NCI-H1694 treated with DMSO at 0.1 percent for 48 hours (cell line): ENCODE measurements around the gene MBD3L2B.
A peak's percentile ranks its signal among the peaks of the same experiment; 100 is the strongest.
"Not testable (repeated sequence)": the region's sequence is repeated elsewhere in the genome, so short reads cannot be mapped to it uniquely, and the experiment has no call there.

Experiments
- DNase-seq: peaks from one replicate; lab custom pipeline; 2025; lab: John Stamatoyannopoulos, UW

MBD3L2B gene

DNA sequence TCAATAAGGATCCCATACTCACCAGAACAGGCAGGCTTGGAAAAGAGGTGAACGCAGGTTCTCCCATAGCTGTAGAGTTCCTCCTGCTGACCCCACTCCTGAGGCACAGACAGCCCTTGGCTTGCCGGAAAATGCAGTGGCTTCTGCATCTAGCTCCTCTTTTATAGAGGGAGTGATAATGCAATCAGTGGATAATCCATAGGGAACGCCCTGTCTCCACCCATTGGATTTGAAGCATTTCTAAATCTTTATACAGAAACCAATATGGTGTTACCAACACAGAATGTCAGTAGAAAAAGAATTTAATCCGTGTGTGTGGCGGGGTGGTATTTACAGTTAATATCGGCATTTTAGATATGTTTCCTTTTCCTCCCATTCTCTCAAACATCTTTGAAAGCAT lies at the start of gene MBD3L2B:
TSS of gene MBD3L2B (minus strand) at position 101 of the 400 bp plus-strand sequence. CDS start at position 67, 34 bp downstream.
- not testable (repeated sequence) for DNase-seq

DNA sequence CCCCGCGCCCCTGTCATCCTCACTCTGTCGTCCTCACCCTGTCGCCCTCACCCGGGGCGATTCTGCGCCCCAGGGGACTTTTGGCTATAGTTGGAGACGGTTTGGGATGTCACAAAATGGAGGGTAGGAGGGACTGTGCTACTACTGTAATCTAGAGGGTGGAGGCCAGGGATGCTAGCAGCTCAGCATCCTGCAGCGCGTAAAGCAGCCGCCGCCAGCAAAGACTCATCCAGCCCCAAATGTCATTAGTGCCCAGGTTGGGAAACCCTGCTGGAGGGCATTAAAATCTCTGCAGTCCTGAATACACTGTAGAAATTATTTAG lies 48.6 kb upstream of the MBD3L2B start:
- DNase-seq: no peak

DNA sequence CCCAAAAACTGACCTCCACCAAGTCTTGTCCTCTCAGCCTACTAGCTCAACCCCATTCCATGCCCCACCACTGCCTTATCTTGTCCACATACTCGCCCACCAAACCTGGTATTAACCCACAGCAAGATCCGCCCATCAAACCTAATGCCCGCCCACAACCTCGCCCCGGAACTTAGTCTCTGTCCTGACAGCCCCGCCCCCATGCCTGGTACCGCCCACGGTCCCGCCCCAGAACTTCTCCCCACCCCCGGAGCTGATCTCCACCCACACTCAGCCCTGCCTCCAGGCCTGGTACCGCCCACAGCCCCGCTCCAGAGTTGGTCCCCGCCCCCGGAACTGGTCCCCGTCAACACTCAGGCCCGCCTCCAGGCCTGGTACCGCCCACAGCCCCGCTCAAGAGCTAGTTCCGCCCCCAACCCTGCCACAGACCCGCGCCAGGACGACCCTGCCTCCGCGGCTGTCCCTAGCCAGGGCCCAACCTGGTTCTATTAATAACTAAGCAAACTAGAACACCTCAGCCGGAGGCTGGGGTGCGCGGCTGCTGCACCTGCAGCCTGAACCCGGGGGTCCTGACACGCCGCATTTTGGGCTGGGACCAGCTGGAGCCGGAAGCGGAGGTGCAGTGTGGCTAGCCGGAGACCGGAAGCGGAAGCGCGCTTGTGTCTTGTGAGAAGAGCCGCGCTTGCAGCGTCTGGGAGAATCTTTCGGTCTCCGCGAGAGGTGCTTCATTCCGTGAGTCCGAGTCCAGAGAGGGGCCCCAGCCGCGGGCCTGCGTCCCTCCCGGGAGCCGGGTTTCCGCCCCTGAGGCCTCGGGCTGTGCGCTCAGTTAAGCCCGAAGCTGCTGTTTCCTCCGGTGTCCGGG lies 48.0 kb upstream of the MBD3L2B start, which contains the start of gene ZNF557:
TSS of gene ZNF557 (plus strand) at position 662 of the 862 bp plus-strand sequence. CDS start 5,372 bp downstream, outside the sequence.
- DNase-seq: peak; percentile 77

DNA sequence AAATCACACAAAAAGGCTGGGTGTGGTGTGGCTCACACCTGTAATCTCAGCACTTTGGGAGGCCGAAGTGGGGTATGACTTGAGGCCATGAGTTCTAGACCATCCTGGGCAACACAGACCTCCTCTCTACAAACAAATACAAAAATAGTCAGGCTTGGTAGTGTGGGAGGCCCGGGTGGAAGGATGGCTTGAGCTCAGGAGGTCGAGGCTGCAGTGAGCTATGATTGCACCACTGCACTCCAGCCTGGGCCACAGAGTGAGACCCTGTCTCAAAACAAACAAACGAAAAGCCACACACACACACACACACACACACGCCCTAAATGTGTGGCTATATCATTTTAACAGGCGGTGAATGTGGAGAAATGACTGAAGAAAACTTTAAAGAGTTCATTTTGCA lies 47.4 kb upstream of the MBD3L2B start:
- no peak for DNase-seq

DNA sequence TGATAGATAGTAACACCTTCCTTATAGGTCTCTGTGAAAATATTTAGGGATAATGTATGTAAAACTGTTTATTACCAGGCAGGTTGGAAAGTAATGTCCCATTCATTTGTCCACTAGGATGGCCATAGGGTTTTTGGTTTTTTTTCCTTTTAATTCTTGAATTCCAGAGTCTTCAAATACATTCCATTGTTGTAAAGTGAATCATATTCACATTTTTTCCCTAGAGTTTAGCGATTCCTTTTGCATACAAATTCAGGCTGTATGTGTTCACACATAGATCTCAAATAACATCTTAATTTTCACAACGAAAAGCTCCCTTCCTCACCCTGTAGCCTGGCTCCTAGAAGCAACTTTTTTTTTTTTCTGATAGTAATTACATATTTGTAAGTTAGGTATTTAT lies 46.5 kb upstream of the MBD3L2B start:
- no peak for DNase-seq

DNA sequence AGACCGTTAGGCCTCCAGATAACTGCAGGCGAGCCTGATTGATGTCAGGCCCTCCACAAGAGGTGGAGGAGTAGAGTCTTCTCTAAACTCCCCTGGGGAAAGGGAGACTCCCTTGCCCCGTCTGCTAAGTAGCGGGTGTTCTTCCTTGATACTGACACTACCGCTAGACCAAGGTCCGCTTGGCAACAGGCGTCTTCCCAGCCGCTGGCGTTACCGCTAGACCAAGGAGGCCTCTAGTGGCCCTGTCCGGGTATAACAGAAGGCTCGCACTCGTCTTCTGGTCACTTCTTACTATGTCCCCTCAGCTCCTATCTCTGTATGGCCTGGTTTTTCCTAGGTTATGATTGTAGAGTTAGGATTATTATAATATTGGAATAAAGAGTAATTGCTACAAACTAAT lies 45.9 kb upstream of the MBD3L2B start:
- DNase-seq: not testable (repeated sequence)

DNA sequence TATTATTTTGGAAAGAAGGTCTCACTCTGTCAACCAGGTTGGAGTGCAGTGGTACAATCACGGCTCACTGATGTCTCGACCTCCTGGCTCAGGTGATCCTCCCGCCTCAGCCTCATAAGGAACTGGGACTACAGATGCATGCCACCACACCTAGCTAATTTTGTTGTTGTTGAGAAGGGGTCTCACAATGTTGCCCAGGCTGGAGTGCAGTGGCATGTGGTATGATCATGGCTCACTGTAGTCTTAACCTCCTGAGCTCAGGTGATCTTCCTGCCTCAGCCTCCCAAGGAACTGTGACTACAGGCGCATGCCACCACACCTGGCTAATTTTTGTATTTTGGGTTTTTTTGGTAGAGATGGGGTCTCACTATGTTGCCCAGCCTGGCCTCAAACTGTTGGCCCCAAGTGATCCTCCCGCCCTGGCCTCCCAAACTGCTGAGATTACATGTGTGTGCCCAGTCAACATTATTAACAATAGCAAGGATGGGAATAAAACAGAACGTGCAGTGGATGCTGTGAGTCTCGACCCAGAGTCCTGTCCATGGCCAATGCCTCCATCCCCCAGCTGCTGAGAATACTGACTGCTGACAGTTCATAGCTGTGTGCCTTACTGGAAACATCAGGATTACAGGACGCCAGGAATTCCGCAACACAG lies 42.7 kb upstream of the MBD3L2B start:
- no peak for DNase-seq

DNA sequence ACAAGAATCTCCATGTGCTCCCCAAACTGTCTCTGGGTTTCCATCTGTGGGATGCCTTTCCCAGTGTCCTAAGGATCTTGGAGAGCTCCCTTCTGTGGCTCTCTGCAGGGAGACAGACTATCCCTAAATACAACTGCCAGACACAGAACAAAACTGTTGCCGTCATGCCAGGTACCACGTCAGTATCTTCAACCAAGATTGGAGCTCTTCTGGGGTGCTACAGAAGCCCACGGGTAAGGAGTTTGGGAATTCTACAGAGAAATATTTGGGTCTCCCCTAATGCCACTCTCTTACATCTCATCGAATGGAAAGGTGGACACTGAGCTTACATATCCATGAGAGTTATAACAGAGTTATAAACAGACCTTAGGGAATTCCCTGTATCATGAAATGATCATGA lies 42.1 kb upstream of the MBD3L2B start:
- no peak for DNase-seq

DNA sequence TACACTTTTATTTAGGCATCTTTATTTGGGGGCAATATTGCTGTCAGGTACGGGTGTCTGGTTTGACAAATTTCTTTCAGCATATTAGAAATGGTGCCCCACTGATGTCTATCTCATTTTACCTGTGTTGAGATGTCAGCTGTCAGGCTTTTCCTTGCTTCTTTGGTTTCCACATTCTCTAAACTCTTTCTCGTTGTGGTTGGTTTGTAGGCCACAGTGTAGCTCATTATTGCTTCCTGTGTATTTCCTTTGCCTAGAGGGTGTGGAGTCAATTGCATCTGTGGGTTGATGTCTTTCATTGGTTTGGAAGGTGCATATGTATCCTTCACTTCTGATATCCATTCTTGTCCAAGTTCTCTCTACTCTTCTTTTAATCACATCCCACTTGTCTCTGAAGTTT lies 38.7 kb upstream of the MBD3L2B start:
- DNase-seq: not testable (repeated sequence)

DNA sequence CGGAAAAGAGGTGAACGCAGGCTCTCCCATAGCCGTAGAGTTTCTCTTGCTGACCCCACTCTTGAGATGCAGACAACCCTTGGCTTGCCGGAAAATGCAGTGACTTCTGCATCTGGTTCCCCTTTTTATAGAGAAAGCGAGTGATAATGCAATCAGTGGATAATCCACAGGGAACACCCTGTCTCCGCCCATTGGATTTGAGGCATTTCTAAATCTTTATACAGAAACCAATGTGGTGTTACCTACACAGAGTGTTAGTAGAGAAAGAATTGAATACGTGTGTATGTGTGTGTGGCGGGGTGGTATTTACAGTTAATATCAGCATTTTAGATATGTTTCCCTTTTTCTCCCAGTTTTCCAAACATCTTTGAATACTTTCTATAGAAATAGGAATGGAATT lies 37.3 kb upstream of the MBD3L2B start, which contains the start of gene MBD3L3:
TSS of gene MBD3L3 (minus strand) at position 101 of the 400 bp plus-strand sequence. CDS start at position 30, 71 bp downstream.
- DNase-seq: not testable (repeated sequence)

DNA sequence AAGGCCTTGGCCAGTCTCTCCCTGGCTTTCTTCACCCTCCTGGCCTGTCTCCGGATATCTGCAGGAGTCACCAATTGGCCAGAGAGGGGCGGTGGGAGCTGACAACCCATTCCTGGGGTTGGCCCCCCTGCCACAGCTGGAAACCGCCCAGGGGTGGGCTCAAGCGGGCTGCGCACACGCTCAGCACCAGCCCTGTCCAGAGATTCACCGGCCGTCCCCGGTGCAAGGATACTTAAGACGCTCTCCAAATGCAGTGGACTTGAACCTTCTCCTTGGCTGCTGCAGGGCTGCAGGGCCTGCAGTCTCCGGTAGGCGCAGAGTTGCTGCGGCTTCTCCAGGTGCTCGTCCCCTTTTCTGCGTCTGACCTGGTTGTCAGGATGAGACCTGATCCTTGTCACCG lies 35.1 kb upstream of the MBD3L2B start:
- not testable (repeated sequence) for DNase-seq

DNA sequence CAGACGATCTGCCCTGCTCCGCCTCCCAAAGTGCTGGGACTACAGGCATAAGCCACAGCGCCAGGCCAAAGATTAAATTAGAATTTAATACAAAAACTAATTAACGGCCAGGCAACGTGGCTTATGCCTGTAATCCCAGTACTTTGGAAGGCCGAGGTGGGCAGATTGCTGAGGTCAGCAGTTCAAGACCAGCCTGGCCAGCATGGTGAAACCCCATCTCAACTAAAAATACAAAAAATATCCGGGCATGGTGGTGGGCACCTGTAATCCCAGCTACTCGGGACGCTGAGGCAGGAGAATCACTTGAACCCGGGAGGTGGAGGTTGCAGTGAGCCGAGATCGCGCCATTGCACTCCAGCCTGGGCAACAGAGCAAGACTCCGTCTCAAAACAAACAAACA lies 34.4 kb upstream of the MBD3L2B start:
- DNase-seq: not testable (repeated sequence)

DNA sequence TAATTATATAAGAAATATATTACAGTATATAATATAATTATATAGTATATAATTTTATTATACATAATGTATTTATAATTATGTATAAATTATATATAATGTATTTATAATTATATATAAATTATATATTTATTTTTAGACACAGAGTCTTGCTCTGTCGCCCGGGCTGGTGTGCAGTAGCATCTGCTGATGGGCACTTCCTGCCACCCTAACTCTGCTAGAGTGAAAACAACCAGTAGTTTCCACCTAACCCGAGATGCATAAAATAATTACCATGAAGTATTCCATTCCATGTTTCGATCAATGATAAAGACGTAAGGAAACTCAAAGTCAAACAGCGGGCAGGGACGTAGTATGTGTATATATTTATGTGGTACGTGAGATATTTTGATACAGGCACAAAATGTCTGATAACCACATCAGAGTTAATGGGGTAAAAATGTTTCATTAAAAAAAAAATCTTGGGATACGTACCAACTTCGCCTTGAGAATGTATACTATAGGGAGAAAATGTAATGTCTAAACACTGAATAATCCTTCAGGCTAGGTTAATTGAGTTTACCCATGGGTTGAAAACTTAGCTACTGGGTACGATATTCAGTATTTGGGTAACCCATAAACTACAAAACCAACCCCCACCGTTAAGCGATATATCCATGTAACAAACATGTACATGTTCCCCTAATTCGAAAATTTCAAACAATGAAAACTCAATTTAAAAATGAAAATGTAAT lies 33.6 kb upstream of the MBD3L2B start:
- not testable (repeated sequence) for DNase-seq

DNA sequence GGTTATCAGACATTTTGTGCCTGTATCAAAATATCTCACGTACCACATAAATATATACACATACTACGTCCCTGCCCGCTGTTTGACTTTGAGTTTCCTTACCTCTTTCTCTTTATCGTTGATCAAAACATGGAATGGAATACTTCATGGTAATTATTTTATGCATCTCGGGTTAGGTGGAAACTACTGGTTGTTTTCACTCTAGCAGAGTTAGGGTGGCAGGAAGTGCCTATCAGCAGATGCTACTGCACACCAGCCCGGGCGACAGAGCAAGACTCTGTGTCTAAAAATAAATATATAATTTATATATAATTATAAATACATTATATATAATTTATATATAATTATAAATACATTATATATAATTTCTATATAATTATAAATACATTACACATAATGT lies 31.7 kb upstream of the MBD3L2B start:
- DNase-seq: not testable (repeated sequence)

DNA sequence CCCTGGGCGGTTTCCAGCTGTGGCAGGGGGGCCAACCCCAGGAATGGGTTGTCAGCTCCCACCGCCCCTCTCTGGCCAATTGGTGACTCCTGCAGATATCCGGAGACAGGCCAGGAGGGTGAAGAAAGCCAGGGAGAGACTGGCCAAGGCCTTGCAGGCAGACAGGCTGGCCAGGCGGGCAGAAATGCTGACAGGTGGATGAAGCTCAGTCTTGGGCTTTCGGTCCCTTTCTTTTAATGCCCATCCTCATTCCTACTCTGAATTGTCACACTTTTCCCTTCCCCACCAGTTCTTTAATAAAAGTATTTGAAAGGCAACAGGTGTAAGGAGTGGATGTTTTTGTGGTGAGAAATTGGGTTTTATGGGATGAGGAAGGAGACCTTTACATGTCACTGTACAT lies 30.2 kb upstream of the MBD3L2B start:
- not testable (repeated sequence) for DNase-seq

DNA sequence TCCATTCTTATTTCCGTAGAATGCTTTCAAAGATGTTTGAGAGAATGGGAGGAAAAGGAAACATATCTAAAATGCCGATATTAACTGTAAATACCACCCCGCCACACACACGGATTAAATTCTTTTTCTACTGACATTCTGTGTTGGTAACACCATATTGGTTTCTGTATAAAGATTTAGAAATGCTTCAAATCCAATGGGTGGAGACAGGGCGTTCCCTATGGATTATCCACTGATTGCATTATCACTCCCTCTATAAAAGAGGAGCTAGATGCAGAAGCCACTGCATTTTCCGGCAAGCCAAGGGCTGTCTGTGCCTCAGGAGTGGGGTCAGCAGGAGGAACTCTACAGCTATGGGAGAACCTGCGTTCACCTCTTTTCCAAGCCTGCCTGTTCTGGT lies 27.8 kb upstream of the MBD3L2B start, which contains the start of gene MBD3L2:
TSS of gene MBD3L2 (plus strand) at position 301 of the 400 bp plus-strand sequence. CDS start at position 354, 53 bp downstream.
- not testable (repeated sequence) for DNase-seq

DNA sequence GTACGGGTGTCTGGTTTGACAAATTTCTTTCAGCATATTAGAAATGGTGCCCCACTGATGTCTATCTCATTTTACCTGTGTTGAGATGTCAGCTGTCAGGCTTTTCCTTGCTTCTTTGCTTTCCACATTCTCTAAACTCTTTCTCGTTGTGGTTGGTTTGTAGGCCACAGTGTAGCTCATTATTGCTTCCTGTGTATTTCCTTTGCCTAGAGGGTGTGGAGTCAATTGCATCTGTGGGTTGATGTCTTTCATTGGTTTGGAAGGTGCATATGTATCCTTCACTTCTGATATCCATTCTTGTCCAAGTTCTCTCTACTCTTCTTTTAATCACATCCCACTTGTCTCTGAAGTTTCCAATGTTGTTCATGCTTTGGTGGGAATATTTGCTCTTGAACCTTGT lies 20.3 kb upstream of the MBD3L2B start:
- not testable (repeated sequence) for DNase-seq

DNA sequence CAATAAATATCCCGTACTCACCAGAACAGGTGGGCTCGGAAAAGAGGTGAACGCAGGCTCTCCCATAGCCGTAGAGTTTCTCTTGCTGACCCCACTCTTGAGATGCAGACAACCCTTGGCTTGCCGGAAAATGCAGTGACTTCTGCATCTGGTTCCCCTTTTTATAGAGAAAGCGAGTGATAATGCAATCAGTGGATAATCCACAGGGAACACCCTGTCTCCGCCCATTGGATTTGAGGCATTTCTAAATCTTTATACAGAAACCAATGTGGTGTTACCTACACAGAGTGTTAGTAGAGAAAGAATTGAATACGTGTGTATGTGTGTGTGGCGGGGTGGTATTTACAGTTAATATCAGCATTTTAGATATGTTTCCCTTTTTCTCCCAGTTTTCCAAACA lies 18.8 kb upstream of the MBD3L2B start, which contains the start of gene MBD3L4:
TSS of gene MBD3L4 (minus strand) at position 101 of the 400 bp plus-strand sequence. CDS start at position 66, 35 bp downstream.
- not testable (repeated sequence) for DNase-seq

DNA sequence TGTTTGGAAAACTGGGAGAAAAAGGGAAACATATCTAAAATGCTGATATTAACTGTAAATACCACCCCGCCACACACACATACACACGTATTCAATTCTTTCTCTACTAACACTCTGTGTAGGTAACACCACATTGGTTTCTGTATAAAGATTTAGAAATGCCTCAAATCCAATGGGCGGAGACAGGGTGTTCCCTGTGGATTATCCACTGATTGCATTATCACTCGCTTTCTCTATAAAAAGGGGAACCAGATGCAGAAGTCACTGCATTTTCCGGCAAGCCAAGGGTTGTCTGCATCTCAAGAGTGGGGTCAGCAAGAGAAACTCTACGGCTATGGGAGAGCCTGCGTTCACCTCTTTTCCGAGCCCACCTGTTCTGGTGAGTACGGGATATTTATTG lies 9.0 kb upstream of the MBD3L2B start, which contains the start of gene MBD3L5:
TSS of gene MBD3L5 (plus strand) at position 301 of the 400 bp plus-strand sequence. CDS start at position 335, 34 bp downstream.
- not testable (repeated sequence) for DNase-seq

DNA sequence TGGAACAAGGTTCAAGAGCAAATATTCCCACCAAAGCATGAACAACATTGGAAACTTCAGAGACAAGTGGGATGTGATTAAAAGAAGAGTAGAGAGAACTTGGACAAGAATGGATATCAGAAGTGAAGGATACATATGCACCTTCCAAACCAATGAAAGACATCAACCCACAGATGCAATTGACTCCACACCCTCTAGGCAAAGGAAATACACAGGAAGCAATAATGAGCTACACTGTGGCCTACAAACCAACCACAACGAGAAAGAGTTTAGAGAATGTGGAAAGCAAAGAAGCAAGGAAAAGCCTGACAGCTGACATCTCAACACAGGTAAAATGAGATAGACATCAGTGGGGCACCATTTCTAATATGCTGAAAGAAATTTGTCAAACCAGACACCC lies 7.6 kb upstream of the MBD3L2B start:
- DNase-seq: not testable (repeated sequence)

DNA sequence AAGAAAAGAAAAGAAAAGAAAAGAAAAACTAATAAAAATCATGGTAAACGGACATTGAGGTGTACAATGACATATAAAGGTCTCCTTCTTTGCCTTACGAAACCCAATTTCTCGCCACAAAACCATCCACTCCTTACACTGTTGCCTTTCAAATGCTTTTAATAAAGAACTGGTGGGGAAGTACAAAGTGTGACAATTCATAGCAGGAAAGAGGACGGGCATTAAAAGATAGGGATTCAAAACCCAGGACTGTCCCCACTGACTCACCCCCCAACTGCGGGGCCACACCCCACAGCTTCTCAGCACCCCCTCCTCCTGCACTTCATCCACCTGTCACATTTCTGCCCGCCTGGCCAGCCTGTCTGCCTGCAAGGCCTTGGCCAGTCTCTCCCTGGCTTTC lies 2.4 kb downstream of the MBD3L2B start:
- no peak for DNase-seq

DNA sequence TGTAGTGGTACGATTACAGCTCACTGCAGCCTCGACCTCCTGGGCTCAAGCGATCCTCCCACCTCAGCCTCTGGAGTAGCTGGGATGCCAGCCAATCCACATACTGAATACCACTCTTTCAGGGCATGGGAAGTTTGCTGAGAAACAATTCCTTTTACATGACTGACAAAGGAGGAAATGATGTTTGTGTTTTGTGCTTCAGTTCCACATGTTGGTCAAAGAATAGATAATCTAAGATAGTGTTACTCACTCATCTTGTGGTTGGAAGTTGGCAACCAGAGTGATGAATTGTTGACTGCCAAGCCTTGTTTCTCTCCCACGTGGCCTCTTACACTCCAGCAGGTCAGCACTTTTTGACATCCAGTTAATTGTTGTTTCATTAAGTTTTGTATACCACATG lies 7.6 kb downstream of the MBD3L2B start:
- no peak for DNase-seq
